GM12878 (cell line): Measurements from ENCODE around the gene SPTBN1. TPM values are rescaled to one million over a fixed set of nuclear protein-coding genes. Genes with fewer than 3 reads are reported as not detected.

ENCODE experiments used
- ATAC-seq: fragments of 200-7000 bp; cut with Tn5 transposase; 3 replicates; pipeline ENCODE4 v1.9.1; 2020; ENCODE audit warnings: mild to moderate bottlenecking, moderate library complexity
- BruUV-seq: library from RNA; stranded (reverse); fragments of 400-500 nt; replicated peaks from 2 replicates; lab custom pipeline; 2021; lab: Mats Ljungman, UMichigan
- CTCF ChIA-PET: fragments of 300-600 bp; sonication (Branson Sonifier 250); formaldehyde crosslinking; extraction: SDS; loops from one replicate; lab custom pipeline; 2021; ENCODE audit warnings: inconsistent platforms; lab: Yijun Ruan, JAX
- POLR2A ChIA-PET: fragments of 350-600 bp; formaldehyde crosslinking; extraction: SDS; loops from one replicate; lab custom pipeline; 2021; ENCODE audit warnings: inconsistent platforms; lab: Charles Lee
- RAD21 ChIA-PET: fragments of 300-600 bp; sonication (Branson Sonifier 250); formaldehyde crosslinking; loops from one replicate; lab custom pipeline; 2023; ENCODE audit warnings: antibody characterized with exemption; ENCODE audit not compliant: unreplicated experiment; lab: Charles Lee
- SMC1A ChIA-PET: fragments of 300-600 bp; sonication (Branson Sonifier 250); formaldehyde crosslinking; loops from one replicate; lab custom pipeline; 2023; ENCODE audit not compliant: unreplicated experiment, uncharacterized antibody; lab: Charles Lee
- DNase-seq: peaks from one replicate; pipeline ENCODE4 v3.0.0-alpha.2; 2011; ENCODE audit warnings: low read depth, low spot score
- FAIRE-seq: peaks from 3 replicates; lab custom pipeline; 2011; peaks lifted over from hg19 to GRCh38; lab: Jason Lieb, UNC
- H2AFZ ChIP-seq: 2 replicates; pipeline ENCODE4 v1.6.0; 2011; ENCODE audit warnings: low read depth, low read length, control low read depth; ENCODE audit not compliant: control insufficient read depth
- H3K27ac ChIP-seq: 2 replicates; pipeline ENCODE4 v1.5.1; 2011; ENCODE audit warnings: control low read depth; ENCODE audit not compliant: control insufficient read depth, insufficient read depth
- H3K27me3 ChIP-seq, 2 experiments: replicated peaks in 1 of 2; 2 replicates each; pipeline versions ENCODE4 v1.6.0 to v1.6.1; 2011; ENCODE audit warnings: low read length in 1 of 2; ENCODE audit not compliant: control insufficient read depth in 2 of 2, insufficient read depth in 2 of 2
- H3K36me3 ChIP-seq, 2 experiments: 2 replicates each; pipeline ENCODE4 v1.5.1; 2011; ENCODE audit warnings: low read length in 1 of 2; ENCODE audit not compliant: control insufficient read depth in 2 of 2, insufficient read depth in 2 of 2
- H3K4me1 ChIP-seq: 2 replicates; pipeline ENCODE4 v1.6.1; 2011; ENCODE audit warnings: mild to moderate bottlenecking, low read length, moderate library complexity, mixed read lengths; ENCODE audit not compliant: control insufficient read depth, insufficient read depth
- H3K4me2 ChIP-seq: 2 replicates; pipeline ENCODE4 v1.6.0; 2011; ENCODE audit warnings: control low read depth; ENCODE audit not compliant: control insufficient read depth, insufficient read depth
- H3K4me3 ChIP-seq: fragments of 200-600 bp; sonication (generic); 2 replicates; pipeline ENCODE4 v1.5.1; 2016
- H3K79me2 ChIP-seq: 2 replicates; pipeline ENCODE4 v1.6.0; 2011; ENCODE audit warnings: low read length; ENCODE audit not compliant: control insufficient read depth, insufficient read depth
- H3K9ac ChIP-seq: 2 replicates; pipeline ENCODE4 v1.8.0; 2011; ENCODE audit warnings: low read length, control low read depth, mixed read lengths; ENCODE audit not compliant: control insufficient read depth, insufficient read depth
- H3K9me3 ChIP-seq: replicated peaks from 3 replicates; pipeline ENCODE4 v1.5.1; 2011; ENCODE audit warnings: mild to moderate bottlenecking, low read length; ENCODE audit not compliant: control insufficient read depth, insufficient read depth
- H4K20me1 ChIP-seq: 2 replicates; pipeline ENCODE4 v1.6.0; 2011; ENCODE audit not compliant: control insufficient read depth, insufficient read depth
- ASH2L ChIP-seq: fragments of 300-600, 200-600 bp; sonication (generic); IDR thresholded peaks from 2 replicates; pipeline ENCODE4 v1.6.1; 2017; ENCODE audit warnings: low read depth, mild to moderate bottlenecking, borderline replicate concordance
- CBFB ChIP-seq: IDR thresholded peaks from 2 replicates; pipeline ENCODE4 v1.6.1; 2016; ENCODE audit warnings: antibody characterized with exemption, low read depth
- GABPA ChIP-seq: IDR thresholded peaks from 2 replicates; pipeline ENCODE4 v1.6.1; 2014; ENCODE audit warnings: antibody characterized with exemption, low read depth, mild to moderate bottlenecking, inconsistent platforms
- HCFC1 ChIP-seq: fragments of 150-350 bp; IDR thresholded peaks from 2 replicates; pipeline ENCODE4 v1.6.1; 2014; ENCODE audit warnings: low read length
- HDGF ChIP-seq: fragments of 450-650 bp; IDR thresholded peaks from 2 replicates; pipeline ENCODE4 v1.6.1; 2016; ENCODE audit warnings: antibody characterized with exemption
- MEF2B ChIP-seq: fragments of 450-650 bp; IDR thresholded peaks from 2 replicates; pipeline ENCODE4 v1.6.1; 2018; ENCODE audit warnings: mild to moderate bottlenecking, moderate library complexity; ENCODE audit not compliant: partially characterized antibody, poor library complexity, severe bottlenecking
- NRF1 ChIP-seq: conservative IDR thresholded peaks from 2 replicates; pipeline ENCODE4 v1.6.1; 2011; ENCODE audit warnings: mild to moderate bottlenecking, low read depth, low read length, improper control_type of control experiment
- POLR2AphosphoS5 ChIP-seq: IDR thresholded peaks from 2 replicates; pipeline ENCODE4 v1.6.1; 2011; ENCODE audit warnings: mild to moderate bottlenecking, low read length, inconsistent platforms
- RUNX3 ChIP-seq: IDR thresholded peaks from 2 replicates; pipeline ENCODE4 v1.6.1; 2012; ENCODE audit warnings: low read length, inconsistent platforms
- ZNF274 ChIP-seq: IDR thresholded peaks from one replicate; pipeline ENCODE4 v1.8.0; 2011; ENCODE audit not compliant: insufficient read length, insufficient read depth
- ZNF384 ChIP-seq: IDR thresholded peaks from 2 replicates; pipeline ENCODE4 v1.6.1; 2012; ENCODE audit warnings: low read depth, mild to moderate bottlenecking, low read length, improper control_type of control experiment, borderline replicate concordance
- WGBS: methylation state at CpG from one replicate; pipeline ENCODE4 v1.1.6; 2016; ENCODE audit warnings: low lambda C conversion rate; ENCODE audit not compliant: insufficient replicate concordance, insufficient coverage; ENCODE audit errors: missing lambda C conversion rate; 5-methylcytosine and 5-hydroxymethylcytosine counted together
- in situ Hi-C: fragments of 300-500 bp; cut with MboI; formaldehyde crosslinking; loops from 9 replicates; pipeline ENCODE4 v1.14.3; 2018; ENCODE audit warnings: mixed read lengths
- intact Hi-C: fragments of 100-400 bp; cut with micrococcal nuclease; formaldehyde crosslinking; loops from one replicate; pipeline ENCODE4 v1.14.2; 2022; ENCODE audit not compliant: unreplicated experiment
- polyA plus RNA-seq, 11 experiments: library from polyadenylated mRNA; depleted of rRNA in 4 of 11; unstranded in 6 of 11; stranded (reverse) in 5 of 11; fragments of >200 nt; fragmentation: Nextera tagmentation in 4 of 11; fragmentation: Illumina TruSeq in 1 of 11; extraction: Ambion mirVana in 4 of 11; extraction: Trizol in 1 of 11; gene quantifications; 1 replicate in 1 of 11; 2 replicates in 10 of 11; pipeline versions ENCODE4 v1.2.1 to v1.2.3, GENCODE V29; 2011 to 2016; ENCODE audit warnings: inconsistent platforms in 2 of 11, missing spikeins in 2 of 11, low read depth in 1 of 11
- total RNA-seq, 4 experiments: library from RNA; depleted of rRNA in 3 of 4; stranded (reverse); fragments of >200 nt in 3 of 4; fragmentation: Illumina TruSeq in 1 of 4; extraction: Trizol in 1 of 4; gene quantifications; 2 replicates each; pipeline versions ENCODE4 v1.2.1 to v1.2.3, GENCODE V29; 2013 to 2021
- TF ChIP-seq, protein P1 (sequence below): IDR thresholded peaks from 2 replicates; pipeline ENCODE4 v1.6.1; 2012; ENCODE audit warnings: low read length, inconsistent platforms
- TF ChIP-seq, protein P2 (sequence below): fragments of 450-650 bp; IDR thresholded peaks from 2 replicates; pipeline ENCODE4 v1.6.1; 2017; ENCODE audit warnings: low read depth, mild to moderate bottlenecking, moderate library complexity
- TF ChIP-seq, protein P3 (sequence below): fragments of 150-350 bp; IDR thresholded peaks from 2 replicates; pipeline ENCODE4 v1.6.1; 2016; ENCODE audit warnings: low read depth, low read length
- TF ChIP-seq, protein P4 (sequence below): fragments of 450-650 bp; IDR thresholded peaks from 2 replicates; pipeline ENCODE4 v1.6.1; 2017; ENCODE audit warnings: mild to moderate bottlenecking, moderate library complexity

The SPTBN1 gene
- total and polyA plus RNA-seq, 10 of the 15 experiments (the other 5 are each of a cell fraction or from before 2014, with no cell fraction given) = 20.6 to 154 (median 76.7) TPM

DNA sequence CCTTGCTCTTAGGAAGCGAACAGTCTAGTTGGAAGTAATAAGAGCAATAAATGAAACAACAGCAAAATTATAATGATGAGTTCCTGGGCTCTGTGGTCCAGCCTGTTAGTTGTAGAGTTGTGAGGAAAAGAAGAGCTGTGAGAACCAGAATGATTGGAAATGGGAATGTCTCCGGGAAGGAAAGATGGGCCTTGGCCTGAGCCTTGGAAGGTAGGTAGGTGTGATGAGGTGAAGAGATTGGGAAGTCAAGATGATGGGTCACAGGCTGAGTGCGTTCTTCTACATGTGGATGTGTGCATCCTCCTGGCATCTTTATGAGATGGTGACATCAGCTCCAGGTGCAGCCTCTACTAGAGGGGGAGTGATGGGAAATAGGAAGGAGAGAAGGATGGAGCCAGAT is 152.1 kb downstream of the SPTBN1 start:
- Histone ChIP-seq H2AFZ (no peak overlapping the region), H3K9ac (no peak overlapping the region), H3K4me2 (no peak overlapping the region), H3K9me3 (no peaks in the 10 kb centered on the region), H3K27ac (no peak overlapping the region), H3K4me3 (no peak overlapping the region), H3K36me3 (peaks cover 10 to 12% of the 10 kb centered on the region in 2 experiments), H4K20me1 (no peaks in the 10 kb centered on the region), H3K4me1 (peaks cover 22% of the 10 kb centered on the region), H3K27me3 (no peaks in the 10 kb centered on the region), H3K79me2 (peaks cover 93% of the 10 kb centered on the region)
- POLR2A ChIA-PET = no interaction called here
- SMC1A ChIA-PET = interaction anchor here (0.9 to 2.1 kb wide), 3 partner anchors 11 to 23 kb away, joined by 3 to 5 read pairs (median 4); no protein-coding TSS in a partner anchor
- FAIRE-seq (no peak), DNase-seq (no peak), ATAC-seq (no peak)
- intact Hi-C loops (no loop called here), in situ Hi-C loops (no loop called here)
- RAD21 ChIA-PET = no interaction called here
- no TSS peak for BruUV-seq
- WGBS = 97% methylated on average over 3 of the region's 3 CpGs
- CTCF ChIA-PET = interaction anchor here (1.1 kb wide), 1 partner anchor 58 kb away, joined by 3 read pairs; no protein-coding TSS in a partner anchor
- TF ChIP-seq ASH2L = no peak
- TF ChIP-seq, protein P1, sequence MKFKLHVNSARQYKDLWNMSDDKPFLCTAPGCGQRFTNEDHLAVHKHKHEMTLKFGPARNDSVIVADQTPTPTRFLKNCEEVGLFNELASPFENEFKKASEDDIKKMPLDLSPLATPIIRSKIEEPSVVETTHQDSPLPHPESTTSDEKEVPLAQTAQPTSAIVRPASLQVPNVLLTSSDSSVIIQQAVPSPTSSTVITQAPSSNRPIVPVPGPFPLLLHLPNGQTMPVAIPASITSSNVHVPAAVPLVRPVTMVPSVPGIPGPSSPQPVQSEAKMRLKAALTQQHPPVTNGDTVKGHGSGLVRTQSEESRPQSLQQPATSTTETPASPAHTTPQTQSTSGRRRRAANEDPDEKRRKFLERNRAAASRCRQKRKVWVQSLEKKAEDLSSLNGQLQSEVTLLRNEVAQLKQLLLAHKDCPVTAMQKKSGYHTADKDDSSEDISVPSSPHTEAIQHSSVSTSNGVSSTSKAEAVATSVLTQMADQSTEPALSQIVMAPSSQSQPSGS = no peak
- no peak for TF ChIP-seq CBFB
- TF ChIP-seq RUNX3 = no peak
- TF ChIP-seq, protein P2, sequence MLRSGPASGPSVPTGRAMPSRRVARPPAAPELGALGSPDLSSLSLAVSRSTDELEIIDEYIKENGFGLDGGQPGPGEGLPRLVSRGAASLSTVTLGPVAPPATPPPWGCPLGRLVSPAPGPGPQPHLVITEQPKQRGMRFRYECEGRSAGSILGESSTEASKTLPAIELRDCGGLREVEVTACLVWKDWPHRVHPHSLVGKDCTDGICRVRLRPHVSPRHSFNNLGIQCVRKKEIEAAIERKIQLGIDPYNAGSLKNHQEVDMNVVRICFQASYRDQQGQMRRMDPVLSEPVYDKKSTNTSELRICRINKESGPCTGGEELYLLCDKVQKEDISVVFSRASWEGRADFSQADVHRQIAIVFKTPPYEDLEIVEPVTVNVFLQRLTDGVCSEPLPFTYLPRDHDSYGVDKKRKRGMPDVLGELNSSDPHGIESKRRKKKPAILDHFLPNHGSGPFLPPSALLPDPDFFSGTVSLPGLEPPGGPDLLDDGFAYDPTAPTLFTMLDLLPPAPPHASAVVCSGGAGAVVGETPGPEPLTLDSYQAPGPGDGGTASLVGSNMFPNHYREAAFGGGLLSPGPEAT = no peak
- no peak for TF ChIP-seq NRF1
- TF ChIP-seq, protein P3, sequence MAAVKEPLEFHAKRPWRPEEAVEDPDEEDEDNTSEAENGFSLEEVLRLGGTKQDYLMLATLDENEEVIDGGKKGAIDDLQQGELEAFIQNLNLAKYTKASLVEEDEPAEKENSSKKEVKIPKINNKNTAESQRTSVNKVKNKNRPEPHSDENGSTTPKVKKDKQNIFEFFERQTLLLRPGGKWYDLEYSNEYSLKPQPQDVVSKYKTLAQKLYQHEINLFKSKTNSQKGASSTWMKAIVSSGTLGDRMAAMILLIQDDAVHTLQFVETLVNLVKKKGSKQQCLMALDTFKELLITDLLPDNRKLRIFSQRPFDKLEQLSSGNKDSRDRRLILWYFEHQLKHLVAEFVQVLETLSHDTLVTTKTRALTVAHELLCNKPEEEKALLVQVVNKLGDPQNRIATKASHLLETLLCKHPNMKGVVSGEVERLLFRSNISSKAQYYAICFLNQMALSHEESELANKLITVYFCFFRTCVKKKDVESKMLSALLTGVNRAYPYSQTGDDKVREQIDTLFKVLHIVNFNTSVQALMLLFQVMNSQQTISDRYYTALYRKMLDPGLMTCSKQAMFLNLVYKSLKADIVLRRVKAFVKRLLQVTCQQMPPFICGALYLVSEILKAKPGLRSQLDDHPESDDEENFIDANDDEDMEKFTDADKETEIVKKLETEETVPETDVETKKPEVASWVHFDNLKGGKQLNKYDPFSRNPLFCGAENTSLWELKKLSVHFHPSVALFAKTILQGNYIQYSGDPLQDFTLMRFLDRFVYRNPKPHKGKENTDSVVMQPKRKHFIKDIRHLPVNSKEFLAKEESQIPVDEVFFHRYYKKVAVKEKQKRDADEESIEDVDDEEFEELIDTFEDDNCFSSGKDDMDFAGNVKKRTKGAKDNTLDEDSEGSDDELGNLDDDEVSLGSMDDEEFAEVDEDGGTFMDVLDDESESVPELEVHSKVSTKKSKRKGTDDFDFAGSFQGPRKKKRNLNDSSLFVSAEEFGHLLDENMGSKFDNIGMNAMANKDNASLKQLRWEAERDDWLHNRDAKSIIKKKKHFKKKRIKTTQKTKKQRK = no peak
- no peak for TF ChIP-seq HDGF
- no peak for TF ChIP-seq MEF2B
- no peak for TF ChIP-seq ZNF384
- TF ChIP-seq, protein P4, sequence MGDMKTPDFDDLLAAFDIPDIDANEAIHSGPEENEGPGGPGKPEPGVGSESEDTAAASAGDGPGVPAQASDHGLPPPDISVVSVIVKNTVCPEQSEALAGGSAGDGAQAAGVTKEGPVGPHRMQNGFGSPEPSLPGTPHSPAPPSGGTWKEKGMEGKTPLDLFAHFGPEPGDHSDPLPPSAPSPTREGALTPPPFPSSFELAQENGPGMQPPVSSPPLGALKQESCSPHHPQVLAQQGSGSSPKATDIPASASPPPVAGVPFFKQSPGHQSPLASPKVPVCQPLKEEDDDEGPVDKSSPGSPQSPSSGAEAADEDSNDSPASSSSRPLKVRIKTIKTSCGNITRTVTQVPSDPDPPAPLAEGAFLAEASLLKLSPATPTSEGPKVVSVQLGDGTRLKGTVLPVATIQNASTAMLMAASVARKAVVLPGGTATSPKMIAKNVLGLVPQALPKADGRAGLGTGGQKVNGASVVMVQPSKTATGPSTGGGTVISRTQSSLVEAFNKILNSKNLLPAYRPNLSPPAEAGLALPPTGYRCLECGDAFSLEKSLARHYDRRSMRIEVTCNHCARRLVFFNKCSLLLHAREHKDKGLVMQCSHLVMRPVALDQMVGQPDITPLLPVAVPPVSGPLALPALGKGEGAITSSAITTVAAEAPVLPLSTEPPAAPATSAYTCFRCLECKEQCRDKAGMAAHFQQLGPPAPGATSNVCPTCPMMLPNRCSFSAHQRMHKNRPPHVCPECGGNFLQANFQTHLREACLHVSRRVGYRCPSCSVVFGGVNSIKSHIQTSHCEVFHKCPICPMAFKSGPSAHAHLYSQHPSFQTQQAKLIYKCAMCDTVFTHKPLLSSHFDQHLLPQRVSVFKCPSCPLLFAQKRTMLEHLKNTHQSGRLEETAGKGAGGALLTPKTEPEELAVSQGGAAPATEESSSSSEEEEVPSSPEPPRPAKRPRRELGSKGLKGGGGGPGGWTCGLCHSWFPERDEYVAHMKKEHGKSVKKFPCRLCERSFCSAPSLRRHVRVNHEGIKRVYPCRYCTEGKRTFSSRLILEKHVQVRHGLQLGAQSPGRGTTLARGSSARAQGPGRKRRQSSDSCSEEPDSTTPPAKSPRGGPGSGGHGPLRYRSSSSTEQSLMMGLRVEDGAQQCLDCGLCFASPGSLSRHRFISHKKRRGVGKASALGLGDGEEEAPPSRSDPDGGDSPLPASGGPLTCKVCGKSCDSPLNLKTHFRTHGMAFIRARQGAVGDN = no peak
- no peak for TF ChIP-seq HCFC1
- no peak for TF ChIP-seq GABPA
- TF ChIP-seq ZNF274 = no peak
- TF ChIP-seq POLR2AphosphoS5 = no peak; the same call in 1 of the 2 replicates
